ENCODE measurements around the gene CHRM2. TPM values are rescaled to one million over a fixed set of nuclear protein-coding genes. Genes with fewer than 3 reads are reported as not detected.

Gene CHRM2
- total RNA-seq, 2 experiments from 2014 or later, result not detected

DNA sequence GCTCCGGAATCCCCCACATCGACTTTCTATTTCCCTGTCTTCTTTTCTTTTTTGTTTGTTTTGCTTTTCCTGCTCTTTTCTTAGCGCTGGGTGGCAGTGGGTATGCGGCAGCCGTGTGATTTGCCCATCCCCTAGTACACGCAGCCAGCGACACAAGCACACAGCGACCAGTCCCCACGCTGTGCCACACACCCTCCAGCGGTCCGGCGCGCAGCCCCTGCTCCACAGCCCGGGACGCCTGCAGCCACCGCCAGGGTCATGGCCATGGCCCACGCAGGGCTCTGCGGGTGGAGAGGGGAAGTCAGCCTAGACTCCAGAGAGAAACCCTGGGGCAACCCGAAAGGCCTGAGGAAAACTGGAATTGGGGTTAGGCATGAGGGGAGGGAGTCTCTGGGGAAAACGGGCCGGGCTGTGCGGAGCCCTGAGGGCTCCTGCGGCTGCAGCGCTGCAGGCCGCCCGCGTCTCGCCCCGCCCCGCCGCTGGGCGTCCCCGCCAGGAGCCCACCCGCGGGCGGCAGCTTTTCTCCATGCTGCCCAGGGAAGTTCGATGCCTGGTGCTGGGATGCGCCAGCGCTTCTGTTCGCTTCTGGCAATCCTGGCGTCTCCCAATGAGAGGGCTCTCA lies 2.5 kb downstream of the CHRM2 start:
- no peaks in the 10 kb centered on the region for H3K36me3 ChIP-seq (ENCODE audit: insufficient read depth, low read length)
- H4K20me1 ChIP-seq (ENCODE audit: insufficient read depth, low read length), result no peaks in the 10 kb centered on the region
- H3K27ac ChIP-seq (ENCODE audit: low read depth, low read length, poor library complexity, severe bottlenecking), result no peak overlapping the region
- no peak overlapping the region for H3K4me3 ChIP-seq (ENCODE audit: low read depth, low read length, poor library complexity, severe bottlenecking)
- no peak for DNase-seq (ENCODE audit: low spot score)
- no TSS peak for BruUV-seq (replicated peaks)
- no peaks in the 10 kb centered on the region for H3K4me1 ChIP-seq (ENCODE audit: insufficient read depth, low read length, poor library complexity, severe bottlenecking)
- CTCF ChIA-PET (ENCODE audit: unreplicated experiment), result no interaction called here
- no peaks in the 10 kb centered on the region for H3K9me3 ChIP-seq (ENCODE audit: low read length)
- no peak overlapping the region for H3K4me2 ChIP-seq (ENCODE audit: low read length)
- H3K79me2 ChIP-seq (ENCODE audit: insufficient read depth, low read depth, low read length), result no peaks in the 10 kb centered on the region
- H3K9me2 ChIP-seq (ENCODE audit: insufficient read depth, low read length), result no peaks in the 10 kb centered on the region
- POLR2A ChIA-PET, result no interaction called here
- no peak overlapping the region for H2AFZ ChIP-seq (ENCODE audit: low read length)
- intact Hi-C loops (cut with micrococcal nuclease; ENCODE audit: unreplicated experiment), result no loop called here
- TF ChIP-seq, protein P1, sequence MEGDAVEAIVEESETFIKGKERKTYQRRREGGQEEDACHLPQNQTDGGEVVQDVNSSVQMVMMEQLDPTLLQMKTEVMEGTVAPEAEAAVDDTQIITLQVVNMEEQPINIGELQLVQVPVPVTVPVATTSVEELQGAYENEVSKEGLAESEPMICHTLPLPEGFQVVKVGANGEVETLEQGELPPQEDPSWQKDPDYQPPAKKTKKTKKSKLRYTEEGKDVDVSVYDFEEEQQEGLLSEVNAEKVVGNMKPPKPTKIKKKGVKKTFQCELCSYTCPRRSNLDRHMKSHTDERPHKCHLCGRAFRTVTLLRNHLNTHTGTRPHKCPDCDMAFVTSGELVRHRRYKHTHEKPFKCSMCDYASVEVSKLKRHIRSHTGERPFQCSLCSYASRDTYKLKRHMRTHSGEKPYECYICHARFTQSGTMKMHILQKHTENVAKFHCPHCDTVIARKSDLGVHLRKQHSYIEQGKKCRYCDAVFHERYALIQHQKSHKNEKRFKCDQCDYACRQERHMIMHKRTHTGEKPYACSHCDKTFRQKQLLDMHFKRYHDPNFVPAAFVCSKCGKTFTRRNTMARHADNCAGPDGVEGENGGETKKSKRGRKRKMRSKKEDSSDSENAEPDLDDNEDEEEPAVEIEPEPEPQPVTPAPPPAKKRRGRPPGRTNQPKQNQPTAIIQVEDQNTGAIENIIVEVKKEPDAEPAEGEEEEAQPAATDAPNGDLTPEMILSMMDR (conservative IDR thresholded peaks at IDR 0.05; ENCODE audit: low read length), result no peak
- no peak for TF ChIP-seq EZH2phosphoT487 (IDR thresholded peaks at IDR 0.05; ENCODE audit: borderline replicate concordance, low read depth, low read length)

DNA sequence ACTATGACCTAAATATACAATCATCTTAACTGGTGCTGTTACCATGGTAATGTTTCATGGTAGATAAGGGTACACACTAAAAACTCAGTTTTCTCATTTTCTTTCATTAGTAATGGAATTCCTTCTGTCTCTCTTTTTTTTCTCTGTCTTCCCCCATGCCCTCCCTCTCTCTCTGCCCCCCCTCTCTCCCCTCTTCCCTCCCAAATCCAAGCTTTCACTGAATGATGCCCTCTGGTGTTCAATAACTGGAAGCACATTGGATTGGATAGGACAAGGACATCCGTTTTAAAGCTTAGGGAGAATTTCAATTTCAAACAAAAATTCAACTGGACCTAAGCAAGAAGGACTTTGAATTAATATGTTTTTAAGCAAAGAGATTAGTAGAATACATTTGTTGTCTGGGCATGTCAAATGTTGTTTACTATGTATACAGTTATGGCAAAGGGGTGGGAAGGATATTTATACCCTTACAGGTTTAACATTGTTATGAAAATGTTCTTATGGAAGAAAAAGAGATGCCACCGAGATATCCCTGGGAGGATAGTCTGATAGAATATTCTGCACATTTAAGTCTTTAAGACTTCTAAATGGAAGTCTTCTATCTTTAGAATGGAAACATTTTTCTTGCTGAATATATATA lies 6.1 kb downstream of the CHRM2 start:
- no TSS peak for BruUV-seq (replicated peaks)
- POLR2A ChIA-PET, result interaction anchor here (0.6 kb wide), 1 partner anchor 45 kb away, joined by 3 read pairs; no protein-coding TSS in a partner anchor
- CTCF ChIA-PET (ENCODE audit: unreplicated experiment), result no interaction called here

More for the DNA sequence above, 6.1 kb downstream of the CHRM2 start:
- H3K27ac ChIP-seq (ENCODE audit: low read depth, low read length, poor library complexity, severe bottlenecking), result no peak overlapping the region
- H3K4me2 ChIP-seq (ENCODE audit: low read length), result no peak overlapping the region
- no peaks in the 10 kb centered on the region for H3K36me3 ChIP-seq (ENCODE audit: insufficient read depth, low read length)
- no peaks in the 10 kb centered on the region for H3K79me2 ChIP-seq (ENCODE audit: insufficient read depth, low read depth, low read length)
- DNase-seq (ENCODE audit: low spot score), result peak; percentile 16
- intact Hi-C loops (cut with micrococcal nuclease; ENCODE audit: unreplicated experiment), result no loop called here
- no peak overlapping the region for H3K4me3 ChIP-seq (ENCODE audit: low read depth, low read length, poor library complexity, severe bottlenecking)
- H3K9me2 ChIP-seq (ENCODE audit: insufficient read depth, low read length), result no peaks in the 10 kb centered on the region
- H2AFZ ChIP-seq (ENCODE audit: low read length), result no peak overlapping the region
- no peaks in the 10 kb centered on the region for H4K20me1 ChIP-seq (ENCODE audit: insufficient read depth, low read length)
- H3K4me1 ChIP-seq (ENCODE audit: insufficient read depth, low read length, poor library complexity, severe bottlenecking), result no peaks in the 10 kb centered on the region
- no peaks in the 10 kb centered on the region for H3K9me3 ChIP-seq (ENCODE audit: low read length)
- TF ChIP-seq, protein P1 (conservative IDR thresholded peaks at IDR 0.05; ENCODE audit: low read length), result peak; percentile 79
- TF ChIP-seq EZH2phosphoT487 (IDR thresholded peaks at IDR 0.05; ENCODE audit: borderline replicate concordance, low read depth, low read length), result no peak
